HTERT RPE-1 (cell line): ENCODE results near the gene DPP10.

ENCODE experiments used
- in situ Hi-C: fragments of 300-500 bp; cut with MboI; formaldehyde crosslinking; loops from 4 replicates; pipeline ENCODE4 v1.14.3; 2020; ENCODE audit warnings: low sequenced_read_pairs

DPP10 gene

DNA sequence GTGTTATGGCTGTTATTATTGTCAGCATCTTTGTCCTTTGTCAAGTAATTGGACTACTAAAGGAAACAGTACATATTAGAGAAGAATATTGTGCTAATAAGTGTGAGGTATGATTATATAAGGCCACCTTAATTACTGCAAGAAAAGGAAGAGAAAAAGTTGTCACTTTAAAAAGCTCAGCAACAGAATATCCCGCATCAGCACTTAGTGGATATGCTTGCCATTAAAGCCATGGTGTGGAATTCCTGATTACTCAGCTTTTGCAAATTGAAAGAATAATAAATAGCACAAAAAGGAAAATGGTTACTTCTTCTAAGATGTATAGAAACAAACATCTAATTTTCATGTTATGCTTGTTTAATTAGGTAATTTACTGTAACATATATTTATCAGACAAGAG lies 347.5 kb downstream of the DPP10 start:
- in situ Hi-C loops, result no loop called here

DNA sequence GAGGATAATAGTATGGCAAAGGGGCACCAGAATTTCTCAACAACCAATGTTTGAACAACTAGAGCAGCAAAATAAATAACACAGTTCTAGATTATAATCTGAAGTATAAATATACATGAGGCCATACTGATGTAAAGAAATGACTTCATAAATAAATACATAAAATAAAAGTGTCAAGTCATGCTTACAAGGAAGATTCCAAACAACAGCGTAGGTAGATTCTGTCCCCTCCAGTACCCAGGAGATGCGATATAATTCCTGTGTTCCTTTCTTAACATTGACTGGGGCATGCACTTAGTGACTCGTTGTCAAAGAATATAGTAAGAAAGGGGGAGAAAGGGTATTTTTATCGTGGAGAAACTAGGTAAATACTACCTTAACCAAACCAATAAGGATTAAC lies 355.1 kb downstream of the DPP10 start:
- in situ Hi-C loops, result no loop called here

DNA sequence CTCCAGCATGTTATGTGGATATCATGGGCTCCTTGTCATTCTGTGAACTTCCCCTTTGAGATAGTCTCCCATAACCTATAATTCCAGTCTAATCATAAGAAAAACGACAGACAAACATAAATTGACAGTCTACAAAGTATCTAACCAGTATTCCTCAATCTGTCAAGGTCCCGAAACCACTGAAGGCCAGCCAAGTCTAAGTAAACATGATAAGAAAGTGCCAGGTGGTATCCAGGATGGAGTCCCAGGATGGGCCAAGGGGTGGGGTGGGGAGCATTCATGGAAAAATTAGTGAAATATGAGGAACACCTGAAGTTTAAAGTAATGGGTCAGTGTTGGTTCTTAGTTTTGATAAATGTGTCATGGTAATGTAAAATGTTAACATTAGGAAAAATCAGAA lies 355.5 kb downstream of the DPP10 start:
- in situ Hi-C loops, result no loop called here

DNA sequence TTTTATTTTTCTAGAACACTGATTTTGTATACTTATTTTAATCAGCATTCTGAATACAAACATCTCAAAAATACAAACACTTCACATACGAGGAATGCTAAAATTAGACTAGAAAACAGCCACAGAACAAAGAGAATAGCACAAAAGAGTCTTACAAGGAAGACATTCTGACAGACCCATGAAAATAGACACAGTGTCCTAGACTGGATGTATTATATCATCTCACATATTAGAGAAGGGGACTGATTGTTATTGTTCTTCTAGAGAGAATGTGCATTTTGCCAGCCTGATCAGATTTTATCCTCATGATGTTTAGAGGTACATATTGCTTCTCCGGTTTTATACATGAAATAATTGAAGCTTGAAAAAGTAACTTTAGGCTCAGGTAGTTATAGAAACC lies 357.9 kb downstream of the DPP10 start:
- in situ Hi-C loops, result no loop called here

DNA sequence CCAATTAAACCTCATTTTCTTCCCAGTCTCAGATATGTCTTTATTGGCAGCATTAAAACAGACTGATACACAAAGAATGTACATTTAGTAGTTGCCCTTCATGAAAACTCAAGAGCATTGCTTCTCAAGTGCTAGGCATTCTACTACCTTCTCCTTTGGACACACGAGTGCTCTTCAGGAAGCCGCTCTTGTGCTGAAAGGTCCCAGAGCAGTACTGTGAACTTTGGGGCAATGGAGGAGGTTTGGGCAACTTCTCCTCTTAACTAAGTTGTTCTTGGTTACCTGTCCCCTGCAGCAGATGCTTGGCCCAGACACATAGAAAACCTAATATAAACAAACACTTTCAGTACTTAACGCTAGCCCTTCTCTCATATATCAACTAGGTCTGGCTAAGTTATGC lies 362.8 kb downstream of the DPP10 start:
- in situ Hi-C loops, result no loop called here

DNA sequence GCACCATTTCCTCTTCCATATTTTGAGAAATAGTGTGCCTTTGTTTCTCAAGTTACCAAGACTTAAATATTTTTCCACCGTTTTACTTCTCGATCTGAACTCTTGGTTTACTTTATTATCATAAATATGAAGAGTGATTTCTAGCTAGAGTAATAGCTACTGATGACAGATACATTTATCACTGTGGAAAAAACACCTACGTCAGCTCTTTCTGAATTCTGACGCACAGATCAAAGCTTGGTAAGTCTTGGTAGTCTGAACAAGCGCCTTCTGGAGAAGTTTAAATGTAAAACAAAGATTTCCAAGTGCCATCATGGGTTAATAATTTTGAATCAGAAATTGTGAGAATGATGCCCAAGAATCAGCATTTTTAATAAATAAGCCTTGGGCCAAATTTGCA lies 367.7 kb downstream of the DPP10 start:
- in situ Hi-C loops, result no loop called here

DNA sequence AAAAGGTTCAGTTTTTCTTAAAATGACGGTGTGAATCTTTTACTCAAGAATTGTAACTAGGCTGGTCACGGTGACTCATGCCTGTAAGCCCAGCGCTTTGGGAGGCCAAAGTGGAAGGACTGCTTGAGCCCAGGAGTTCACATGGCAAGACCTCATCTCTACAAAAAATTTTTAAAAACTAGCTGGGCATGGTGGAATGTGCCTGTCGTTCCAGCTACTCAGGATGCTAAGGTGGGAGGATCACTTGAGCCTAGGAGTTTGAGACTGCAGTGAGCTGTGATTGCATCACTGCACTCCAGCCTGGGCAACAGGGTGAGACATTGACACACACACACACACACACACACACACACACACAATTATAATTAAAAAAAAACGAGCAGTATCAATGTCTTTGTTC lies 369.8 kb downstream of the DPP10 start:
- in situ Hi-C loops, result no loop called here

DNA sequence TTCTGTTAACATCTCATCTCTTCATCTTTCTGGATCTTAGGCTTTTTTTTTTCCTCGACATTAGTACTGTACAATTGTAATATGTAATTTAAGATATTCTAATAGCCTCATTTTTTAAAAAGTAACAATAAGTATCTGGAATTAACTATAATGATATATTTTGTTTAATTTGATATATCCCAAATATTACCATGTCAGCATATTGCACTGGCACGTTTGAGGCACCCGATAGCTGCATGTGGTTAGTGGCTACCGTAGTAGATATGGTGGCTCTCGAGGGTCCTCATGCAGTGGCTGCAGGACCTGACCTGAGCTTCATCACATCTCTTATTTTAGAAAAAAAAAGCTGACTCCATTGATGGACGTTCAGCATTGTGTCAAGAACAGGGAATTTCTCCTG lies 371.9 kb downstream of the DPP10 start:
- in situ Hi-C loops, result no loop called here

DNA sequence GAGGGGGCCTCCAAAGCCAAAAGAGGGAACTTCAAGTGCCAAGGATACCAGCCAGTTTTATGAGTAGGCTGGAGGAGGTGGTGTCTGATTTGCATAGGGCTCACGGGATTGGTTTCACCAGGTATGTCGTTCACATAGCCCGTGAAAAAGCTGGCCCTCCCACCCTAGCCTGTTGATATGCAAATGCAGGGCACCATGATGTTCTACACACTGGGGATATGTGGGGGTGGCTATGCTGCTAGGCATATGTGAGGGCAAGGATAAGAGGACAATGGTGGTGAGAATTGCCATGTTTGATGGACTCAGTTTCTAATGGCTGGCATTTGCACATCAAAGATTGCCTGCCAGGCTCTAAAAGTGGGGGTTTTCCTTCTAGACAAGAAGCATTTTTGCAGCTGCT lies 378.6 kb downstream of the DPP10 start:
- in situ Hi-C loops, result no loop called here

DNA sequence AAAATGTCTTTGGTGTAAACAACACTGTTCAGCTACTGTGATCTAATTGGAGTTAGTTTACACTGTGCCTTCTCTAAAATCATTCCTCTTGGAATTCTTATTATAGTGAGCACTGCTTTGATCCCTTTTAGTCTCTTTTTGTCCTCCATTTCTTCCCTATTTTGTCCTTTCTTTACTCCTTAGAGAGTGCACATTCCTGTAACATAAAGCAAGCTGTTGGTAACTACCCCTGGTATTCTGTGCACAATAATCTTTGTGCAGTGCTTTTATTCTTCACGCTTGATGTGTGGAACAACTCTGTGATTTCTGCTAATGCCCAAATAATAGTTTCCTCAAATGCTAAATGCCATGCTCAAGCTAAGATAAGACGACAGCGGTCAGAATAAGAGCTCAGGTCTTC lies 401.5 kb downstream of the DPP10 start:
- in situ Hi-C loops, result no loop called here

DNA sequence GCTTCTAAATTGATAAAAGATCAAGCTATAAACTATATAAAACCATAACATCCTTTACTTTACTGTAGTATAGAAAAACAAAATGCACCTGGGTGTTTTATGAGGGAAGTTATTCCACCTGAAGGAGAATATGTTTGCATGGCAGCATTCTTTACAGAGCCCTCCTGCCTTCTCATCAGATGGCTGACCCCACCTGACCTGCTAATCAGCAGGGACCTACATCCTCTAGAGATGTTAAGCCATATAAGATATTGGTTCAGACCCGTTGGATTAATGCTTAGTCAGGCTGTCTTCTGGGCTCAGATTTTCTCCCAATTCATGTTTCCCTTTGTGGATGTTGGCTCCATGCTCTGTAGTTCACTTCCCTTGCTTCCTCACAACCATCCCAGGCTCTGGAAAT lies 414.8 kb downstream of the DPP10 start:
- in situ Hi-C loops, result no loop called here

DNA sequence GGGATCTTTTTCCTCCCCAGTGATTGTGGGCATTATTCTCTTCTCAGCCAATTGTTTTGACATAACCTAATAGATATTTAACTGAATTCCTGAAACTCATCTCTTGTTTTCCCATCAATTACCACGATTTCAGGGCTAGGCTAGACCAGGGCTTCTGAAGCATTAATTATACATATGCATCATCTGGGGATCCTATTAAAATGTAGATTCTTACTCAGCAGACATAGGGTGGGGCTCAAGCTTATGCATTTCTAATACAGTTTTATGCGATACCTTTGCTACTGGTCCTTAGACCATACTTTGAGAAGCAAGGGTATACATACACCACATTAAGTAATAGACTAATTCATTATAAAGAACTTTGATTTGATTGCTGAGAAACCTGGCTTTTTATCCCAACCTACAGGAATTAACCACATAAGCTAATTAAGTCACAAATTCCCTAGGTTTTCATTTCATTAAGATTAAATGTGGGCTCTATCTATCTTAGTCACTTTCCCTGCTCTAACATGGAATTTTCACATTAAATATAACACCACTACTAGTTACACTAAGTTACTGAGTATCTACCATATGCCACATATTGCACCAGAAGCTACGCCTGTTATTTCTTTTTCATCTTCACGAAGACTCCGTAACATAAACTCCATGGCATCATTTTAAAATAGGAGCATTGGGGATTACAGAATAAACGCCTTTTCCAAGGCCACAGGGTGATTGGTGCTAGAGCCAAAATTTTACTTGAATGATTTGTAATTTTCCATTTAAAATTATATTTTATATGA lies 417.5 kb downstream of the DPP10 start:
- in situ Hi-C loops, result no loop called here

DNA sequence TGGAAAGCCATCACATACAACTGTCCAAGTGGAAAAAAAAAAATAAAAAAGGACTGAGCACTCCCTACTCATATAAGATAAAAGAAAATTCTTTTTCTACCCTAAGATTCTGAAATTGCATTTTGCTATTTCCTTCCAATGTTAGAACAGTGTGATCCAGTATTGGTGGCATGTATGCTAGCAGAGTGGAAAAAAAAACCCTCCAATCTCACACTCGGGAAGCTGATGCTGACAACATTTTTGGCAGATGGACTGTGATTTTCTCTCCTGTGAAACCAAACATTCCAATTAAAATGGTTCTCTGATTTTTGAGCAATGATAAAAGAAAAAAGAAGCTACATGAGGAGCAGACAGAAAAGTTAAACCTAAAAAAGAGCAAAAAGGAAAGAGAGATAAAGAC lies 419.8 kb downstream of the DPP10 start:
- in situ Hi-C loops, result no loop called here

DNA sequence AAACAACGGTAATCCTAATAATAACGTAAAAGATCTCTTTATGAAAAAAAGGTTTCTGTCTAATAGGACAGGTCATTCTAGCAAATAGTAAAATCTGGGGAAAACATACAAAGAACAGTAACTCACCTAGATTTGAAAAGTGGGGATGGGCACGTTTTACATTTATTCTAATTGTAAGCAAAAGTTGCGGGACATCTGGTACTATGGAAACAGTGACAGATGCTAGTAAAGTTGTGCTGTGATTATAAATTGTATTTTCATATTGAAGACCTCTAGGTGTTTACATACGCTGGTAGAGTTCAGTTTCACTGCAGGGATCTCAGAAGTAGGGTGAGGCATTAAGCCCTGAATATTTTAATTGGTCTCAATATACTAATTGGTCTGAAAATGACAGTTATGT lies 422.5 kb downstream of the DPP10 start:
- in situ Hi-C loops, result no loop called here

DNA sequence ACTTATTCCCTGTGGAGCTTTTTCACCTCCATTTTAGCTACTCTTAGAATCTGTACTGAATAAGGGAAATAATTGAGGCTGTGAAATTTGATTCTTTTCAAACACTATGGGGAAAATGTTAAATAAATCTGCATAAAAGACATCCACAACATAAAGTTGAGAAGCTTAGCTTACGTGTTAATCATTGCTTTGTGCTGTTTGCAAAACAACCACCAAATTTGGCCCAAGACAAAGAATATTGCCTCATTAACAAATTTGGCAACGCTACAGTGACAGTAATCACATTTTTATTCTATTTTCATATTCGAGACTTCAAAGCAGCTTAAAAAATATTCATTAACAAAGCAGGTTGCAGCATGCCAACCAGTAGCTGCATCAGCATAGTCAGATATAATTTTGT lies 437.6 kb downstream of the DPP10 start:
- in situ Hi-C loops, result no loop called here

DNA sequence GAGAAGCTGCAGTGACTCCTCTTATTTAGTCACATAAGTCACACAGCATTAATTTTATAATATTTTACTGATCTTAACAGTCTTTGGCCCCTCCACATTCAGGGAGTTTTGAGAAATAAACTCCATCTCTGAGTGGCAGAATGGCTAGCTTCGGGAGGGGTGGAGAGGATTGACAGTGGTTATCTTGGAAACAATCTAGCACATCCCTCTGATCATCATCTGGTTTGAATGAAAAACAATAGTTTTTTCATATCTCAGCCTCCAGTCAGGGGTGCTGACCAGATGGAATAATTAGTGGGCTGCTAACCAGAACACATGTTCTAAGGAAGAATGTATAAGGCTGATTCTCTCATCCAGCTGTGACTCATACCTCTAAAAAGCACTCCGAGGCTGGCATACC lies 477.5 kb downstream of the DPP10 start:
- in situ Hi-C loops, result no loop called here

DNA sequence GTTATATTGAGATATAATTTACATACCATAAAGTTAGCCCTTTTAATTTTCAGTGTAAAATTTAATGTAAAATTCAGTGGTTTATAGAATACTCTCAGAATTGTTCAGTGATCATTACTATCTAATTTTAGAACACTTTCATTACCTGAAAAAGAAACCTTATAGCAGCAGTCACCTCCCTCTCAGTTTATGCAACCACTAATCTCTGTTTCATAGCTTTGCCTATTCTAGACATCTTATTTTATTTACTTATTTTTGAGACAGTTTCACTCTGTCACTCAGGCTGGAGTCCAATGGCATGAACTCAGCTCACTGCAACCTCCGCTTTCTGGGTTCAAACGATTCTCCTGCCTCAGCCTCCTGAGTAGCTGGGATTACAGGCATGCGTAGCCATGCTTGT lies 479.6 kb downstream of the DPP10 start:
- in situ Hi-C loops, result no loop called here

DNA sequence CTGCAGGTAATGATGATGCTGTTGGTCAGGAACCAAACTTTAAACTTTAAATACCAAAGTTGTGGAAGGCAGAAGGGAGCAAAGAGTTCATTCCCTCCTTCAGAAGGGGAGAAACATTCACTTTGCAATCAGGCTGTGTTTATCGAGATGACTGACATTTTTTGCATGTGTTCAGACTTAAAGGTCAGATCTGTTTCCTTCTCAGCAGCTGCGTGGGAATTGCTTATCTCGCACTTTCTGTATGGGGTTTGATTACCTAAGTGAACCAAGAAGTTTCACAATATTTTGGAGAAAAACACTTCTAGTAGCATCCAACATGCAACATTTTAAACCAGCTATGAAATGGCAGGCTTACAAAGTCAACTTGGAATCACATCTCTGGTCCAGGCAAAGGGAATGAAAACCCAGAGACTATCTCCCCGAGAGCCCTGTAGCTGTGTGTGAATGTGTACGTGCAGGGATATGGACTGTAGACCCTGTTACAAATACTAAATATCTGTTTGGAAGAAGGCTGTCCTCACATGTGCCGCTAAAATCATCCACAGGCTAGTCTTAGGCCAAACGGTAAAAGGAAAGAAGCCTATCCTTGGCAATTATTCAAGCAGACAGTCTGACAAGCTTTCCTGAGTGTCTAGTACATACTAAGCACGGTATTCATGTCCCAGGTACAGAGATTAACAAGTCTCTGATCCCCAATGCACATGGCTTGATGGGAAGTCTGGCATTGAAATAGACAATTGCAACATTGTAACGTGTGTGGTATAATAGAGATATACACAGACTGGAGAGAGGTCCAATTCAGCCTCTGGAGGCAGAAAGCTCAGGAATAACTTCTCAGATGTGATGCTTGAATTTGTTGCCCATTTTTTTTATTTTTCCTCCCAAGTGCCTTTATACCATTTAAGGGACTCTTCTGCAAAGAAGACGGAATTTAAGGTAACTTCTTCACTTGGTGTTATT lies 483.1 kb downstream of the DPP10 start:
- in situ Hi-C loops, result no loop called here

DNA sequence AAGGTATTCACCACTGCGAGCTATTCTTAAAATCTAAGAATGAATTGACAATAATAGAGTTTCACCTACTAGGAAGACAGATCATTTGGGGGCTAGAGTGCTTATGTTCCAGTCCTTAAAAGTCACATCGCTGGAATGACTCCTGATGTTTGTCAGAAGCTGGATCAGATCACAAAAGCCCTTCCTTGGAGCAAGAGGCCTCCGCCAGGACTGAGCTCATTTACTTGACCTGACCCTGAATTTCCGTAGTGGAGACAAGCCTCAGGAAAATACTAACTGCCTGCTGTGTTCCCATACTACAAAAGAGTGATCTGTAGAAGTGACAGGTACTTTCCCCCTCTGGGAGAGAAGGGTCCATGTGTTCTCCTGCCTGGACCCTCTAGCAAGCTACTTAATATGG lies 483.9 kb downstream of the DPP10 start:
- in situ Hi-C loops, result no loop called here

DNA sequence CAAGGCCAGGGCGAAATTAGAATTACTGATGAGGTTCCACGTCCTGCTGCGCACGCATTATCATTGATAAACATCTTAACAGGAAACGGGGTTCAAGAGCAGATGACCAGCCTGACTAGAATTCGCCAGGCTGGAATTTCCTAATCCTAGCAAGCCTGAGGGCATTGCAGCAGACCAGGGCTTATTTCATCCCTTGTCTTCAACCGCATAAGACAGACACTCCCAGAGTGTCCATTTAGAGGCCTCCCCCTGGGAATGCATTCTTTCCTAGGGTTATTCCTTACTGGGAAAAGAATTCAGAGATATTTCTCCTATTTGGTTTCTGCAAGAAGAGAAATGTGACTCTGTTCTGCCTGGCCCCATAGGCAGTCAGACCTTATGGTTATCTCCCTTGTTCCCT lies 486.8 kb downstream of the DPP10 start:
- in situ Hi-C loops, result no loop called here

DNA sequence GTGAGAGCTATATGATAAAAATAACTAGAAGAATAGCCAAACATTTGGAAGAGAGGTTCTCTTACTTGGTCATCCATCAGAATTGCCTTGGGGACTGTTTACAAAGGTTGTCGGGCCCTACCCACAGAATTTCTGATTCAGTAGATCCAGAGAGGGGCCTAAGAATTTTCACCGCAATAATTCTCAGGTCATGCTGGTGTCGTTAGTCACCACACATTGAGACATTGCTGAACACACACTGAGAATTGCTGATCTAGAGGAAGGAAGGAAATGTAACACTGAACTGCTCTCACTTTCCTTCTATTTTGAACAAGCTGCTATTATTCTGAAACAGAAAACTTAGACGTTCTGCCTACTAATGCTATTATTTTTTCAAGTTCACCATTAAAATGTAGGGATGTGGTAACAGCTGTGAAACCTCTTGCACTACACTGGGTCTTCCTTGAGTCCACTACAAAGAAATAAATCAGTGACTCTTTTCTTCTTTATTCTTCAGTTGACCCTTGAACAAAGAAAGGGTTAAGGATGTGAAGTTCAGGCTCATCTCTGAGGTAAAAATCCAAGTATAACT lies 491.3 kb downstream of the DPP10 start:
- in situ Hi-C loops, result no loop called here

DNA sequence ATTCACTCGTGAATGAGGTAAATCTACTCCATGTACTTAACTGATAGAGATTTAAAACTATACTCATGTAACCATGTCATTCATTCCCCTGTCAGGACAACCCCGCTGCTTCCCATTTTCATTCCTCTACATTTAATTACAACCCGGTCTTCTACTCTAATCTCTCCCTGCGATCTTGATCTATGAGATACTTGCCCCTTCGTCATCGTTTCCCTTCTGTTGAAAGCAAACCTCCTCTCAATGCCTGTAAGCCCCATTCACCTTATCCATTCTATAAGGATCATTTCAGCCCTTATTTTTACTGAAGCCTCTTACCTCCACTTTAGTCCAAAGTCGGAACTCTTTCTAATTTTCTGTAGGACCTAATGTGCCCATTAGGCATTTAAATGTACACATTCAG lies 492.6 kb downstream of the DPP10 start:
- in situ Hi-C loops, result no loop called here
